ENCODE data around the gene CXCR1.
"Not testable (repeated sequence)": the region's sequence is repeated elsewhere in the genome, so short reads cannot be mapped to it uniquely, and the experiment has no call there.

CXCR1 gene

GRCh38 chr2:218161644-218162043 is 5.1 kb downstream of the CXCR1 start:
- DNase-seq (ENCODE audit: low read depth in 2 of 2): no peak

GRCh38 chr2:218155953-218156479 is 10.7 kb downstream of the CXCR1 start:
- no peak for DNase-seq (ENCODE audit: low read depth in 2 of 2)

- no peak for DNase-seq (ENCODE audit: low read depth in 2 of 2)
Measured at GRCh38 chr2:218152777-218153176, 14.0 kb downstream of the CXCR1 start.

- DNase-seq (ENCODE audit: low read depth in 2 of 2): no peak
Measured at GRCh38 chr2:218152172-218152571, 14.6 kb downstream of the CXCR1 start.

- DNase-seq (ENCODE audit: low read depth in 2 of 2): no peak
Measured at GRCh38 chr2:218149848-218150440, 16.8 kb downstream of the CXCR1 start.

GRCh38 chr2:218149098-218149497 is 17.7 kb downstream of the CXCR1 start:
- no peak for DNase-seq (ENCODE audit: low read depth in 2 of 2)

GRCh38 chr2:218146056-218146455 is 20.7 kb downstream of the CXCR1 start:
- no peak for DNase-seq (ENCODE audit: low read depth in 2 of 2)

GRCh38 chr2:218145124-218145523 is 21.6 kb downstream of the CXCR1 start:
- DNase-seq (ENCODE audit: low read depth in 2 of 2): no peak

GRCh38 chr2:218138047-218138446 is 28.7 kb downstream of the CXCR1 start:
- DNase-seq (ENCODE audit: low read depth in 2 of 2): no peak

- no peak for DNase-seq (ENCODE audit: low read depth in 2 of 2)
Measured at GRCh38 chr2:218137514-218137913, 29.2 kb downstream of the CXCR1 start.

- DNase-seq (ENCODE audit: low read depth in 2 of 2): no peak
Measured at GRCh38 chr2:218130822-218131221, 35.9 kb downstream of the CXCR1 start.

- DNase-seq (ENCODE audit: low read depth in 2 of 2): no peak
Measured at GRCh38 chr2:218130377-218130776, 36.4 kb downstream of the CXCR1 start.

- no peak for DNase-seq (ENCODE audit: low read depth in 2 of 2)
Measured at GRCh38 chr2:218129458-218130135, 37.2 kb downstream of the CXCR1 start.

GRCh38 chr2:218128781-218129457 is 37.8 kb downstream of the CXCR1 start:
- no peak for DNase-seq (ENCODE audit: low read depth in 2 of 2)

- DNase-seq (ENCODE audit: low read depth in 2 of 2): no peak
Measured at GRCh38 chr2:218127929-218128455, 38.8 kb downstream of the CXCR1 start.

GRCh38 chr2:218125626-218126080 is 41.1 kb downstream of the CXCR1 start, which contains the start of gene CXCR2:
Gene CXCR2, plus strand, starts transcription at chr2:218126028. Its CDS starts 8,774 bp downstream, at chr2:218134802.
- DNase-seq (ENCODE audit: low read depth in 2 of 2): no peak

- no peak for DNase-seq (ENCODE audit: low read depth in 2 of 2)
Measured at GRCh38 chr2:218125095-218125494, 41.7 kb downstream of the CXCR1 start.

GRCh38 chr2:218123986-218124385 is 42.8 kb downstream of the CXCR1 start:
- DNase-seq (ENCODE audit: low read depth in 2 of 2): no peak

- DNase-seq (ENCODE audit: low read depth in 2 of 2): not testable (repeated sequence)
Measured at GRCh38 chr2:218122286-218122685, 44.5 kb downstream of the CXCR1 start.

GRCh38 chr2:218121789-218122188 is 45.0 kb downstream of the CXCR1 start:
- DNase-seq (ENCODE audit: low read depth in 2 of 2): not testable (repeated sequence)

All from activated CD8-positive, alpha-beta memory T cell treated with anti-CD3 and anti-CD28 coated beads for 4 hours (primary cell).